Stimulated activated CD8-positive, alpha-beta memory T cell treated with anti-CD3 and anti-CD28 coated beads, Interleukin-7, amount 100 ng/mL, for 1 hour (primary cell): ENCODE results near the gene MAPK14.

Source experiments
- DNase-seq, 2 donors: peaks; one replicate each; pipeline ENCODE4 v3.0.0-alpha.2; 2020; ENCODE audit warnings: low read depth in 2 of 2

Gene MAPK14

GRCh38 chr6:36099869-36100483, 72.4 kb downstream of the MAPK14 start:
- no peak for DNase-seq

GRCh38 chr6:36101691-36102090, 74.1 kb downstream of the MAPK14 start:
- DNase-seq, result no peak

DNA sequence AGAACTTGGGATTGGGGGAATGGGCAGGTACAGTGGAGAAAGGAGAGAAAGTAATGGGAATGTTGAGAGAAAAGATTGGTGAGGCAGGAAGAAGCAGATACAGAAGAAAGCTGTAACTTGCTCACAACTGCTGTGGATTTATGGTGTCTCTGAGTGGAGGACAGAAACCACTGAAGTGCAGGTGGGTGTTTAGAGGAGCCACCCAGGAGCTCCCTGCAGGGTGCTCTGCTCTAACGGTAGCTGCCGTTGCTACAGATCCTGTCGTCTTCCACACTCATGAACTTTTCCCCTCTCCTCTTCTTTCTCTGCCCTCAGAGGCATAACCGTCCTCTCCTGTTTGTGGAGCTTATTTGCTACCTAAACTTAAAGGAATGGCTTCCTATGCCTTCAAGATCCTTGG, 75.2 kb downstream of the MAPK14 start:
- no peak for DNase-seq

GRCh38 chr6:36104836-36105235, 77.2 kb downstream of the MAPK14 start:
- no peak for DNase-seq

- DNase-seq, result no peak
Observed at GRCh38 chr6:36109092-36109491, 81.5 kb downstream of the MAPK14 start.

GRCh38 chr6:36110050-36110449, 82.4 kb downstream of the MAPK14 start:
- DNase-seq, result no peak

DNA sequence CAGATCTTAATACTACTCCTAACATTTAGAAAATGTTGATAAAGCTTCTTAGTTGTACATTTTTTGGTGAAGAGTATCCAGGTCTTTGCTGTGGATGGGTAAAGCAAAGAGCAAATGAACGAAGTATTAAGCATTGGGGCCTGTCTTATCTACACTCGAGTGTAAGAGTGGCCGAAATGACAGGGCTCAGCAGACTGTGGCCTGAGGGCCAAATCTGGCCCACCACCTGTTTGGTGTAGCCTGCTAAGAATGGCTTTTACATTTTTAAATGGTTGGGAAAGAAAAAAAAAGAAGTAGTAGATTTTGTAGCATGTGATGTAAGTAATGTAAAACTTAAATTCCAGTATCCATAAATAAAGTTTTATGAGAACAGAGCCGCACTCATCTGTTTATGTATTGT, 83.3 kb downstream of the MAPK14 start:
- DNase-seq, result no peak

- no peak for DNase-seq
Observed at GRCh38 chr6:36111526-36111925, 83.9 kb downstream of the MAPK14 start.

DNA sequence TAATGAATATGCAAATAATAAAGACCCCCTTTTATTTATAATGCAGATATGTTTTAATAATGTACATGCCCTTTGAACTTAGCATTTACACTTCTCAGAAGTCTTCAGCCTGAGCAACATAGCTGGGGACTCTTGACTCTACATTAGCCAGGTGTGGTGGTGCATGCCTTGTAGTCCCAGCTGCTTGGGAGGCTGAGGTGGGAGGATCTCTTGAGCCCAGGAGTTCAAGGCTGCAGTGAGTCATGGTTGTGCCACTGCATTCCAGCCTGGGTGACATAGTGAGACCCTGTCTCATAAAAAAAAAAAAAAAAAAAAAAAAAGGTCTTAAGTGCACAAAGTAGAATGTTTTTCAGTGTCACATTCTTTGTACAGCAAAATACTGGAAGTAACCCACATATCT, 85.4 kb downstream of the MAPK14 start:
- no peak for DNase-seq

DNA sequence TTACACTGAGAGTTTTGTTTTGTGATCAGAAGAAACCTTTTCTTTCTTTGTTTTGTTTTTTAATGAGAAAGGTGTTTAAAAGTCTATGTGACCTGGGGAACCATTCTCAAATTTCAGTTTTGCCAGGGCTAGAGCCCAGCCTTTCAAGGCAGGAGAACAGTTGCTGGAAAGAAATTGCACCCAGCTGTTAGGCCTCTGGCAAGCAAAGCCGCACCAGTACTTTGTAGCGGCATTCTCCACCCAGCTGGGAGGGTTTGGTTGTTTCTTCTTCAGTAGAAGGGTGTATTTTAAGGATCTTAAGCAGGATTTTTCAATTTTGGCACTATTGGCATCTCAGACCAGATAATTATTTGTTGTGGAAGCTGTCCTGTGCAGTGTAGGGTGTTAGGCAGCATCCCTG, 86.1 kb downstream of the MAPK14 start:
- no peak for DNase-seq

DNA sequence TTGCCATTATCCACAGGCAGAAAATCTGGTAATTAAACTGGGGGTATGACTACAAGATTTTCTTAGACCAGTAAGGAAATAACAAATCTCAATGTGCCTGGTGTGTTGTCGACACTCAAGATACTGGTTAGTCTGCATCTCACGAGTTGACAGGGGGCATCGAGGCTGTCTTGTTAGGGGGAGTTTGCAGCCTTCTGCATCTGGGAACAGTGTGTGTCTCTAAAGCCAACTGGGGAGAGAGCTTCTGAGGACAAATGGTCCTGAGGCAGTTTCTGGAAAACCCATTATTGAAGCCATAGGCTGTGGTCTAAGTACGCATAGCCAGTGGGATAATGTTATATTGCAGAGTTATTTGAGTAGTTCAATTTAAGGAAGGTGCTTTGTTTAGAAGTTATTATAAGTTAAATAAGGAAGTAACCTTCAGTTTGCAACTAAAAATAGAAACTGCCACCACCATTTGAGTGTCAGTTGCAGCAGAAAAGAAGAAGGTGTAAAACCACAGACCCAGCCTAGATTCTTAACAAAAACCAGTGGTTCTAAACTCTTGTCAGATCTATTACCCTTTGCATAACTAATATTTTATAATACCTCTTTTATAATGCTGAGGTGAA, 87.3 kb downstream of the MAPK14 start:
- no peak for DNase-seq

DNA sequence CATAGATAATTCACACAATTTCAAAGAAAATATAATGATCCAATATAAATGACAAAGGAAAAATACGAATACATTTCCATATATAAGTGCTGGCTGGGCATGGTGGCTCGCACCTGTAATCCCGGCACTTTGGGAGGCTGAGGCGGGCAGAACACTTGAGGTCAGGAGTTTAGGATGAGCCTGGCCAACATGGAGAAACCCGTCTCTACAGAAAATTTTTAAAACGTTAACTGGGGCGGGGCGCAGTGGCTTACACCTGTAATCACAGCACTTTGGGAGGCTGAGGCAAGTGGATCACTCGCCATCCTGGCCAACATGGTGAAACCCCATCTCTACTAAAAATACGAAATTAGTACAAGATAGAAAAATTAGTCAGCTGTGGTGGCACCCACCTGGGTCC, 87.8 kb downstream of the MAPK14 start:
- DNase-seq, result no peak

DNA sequence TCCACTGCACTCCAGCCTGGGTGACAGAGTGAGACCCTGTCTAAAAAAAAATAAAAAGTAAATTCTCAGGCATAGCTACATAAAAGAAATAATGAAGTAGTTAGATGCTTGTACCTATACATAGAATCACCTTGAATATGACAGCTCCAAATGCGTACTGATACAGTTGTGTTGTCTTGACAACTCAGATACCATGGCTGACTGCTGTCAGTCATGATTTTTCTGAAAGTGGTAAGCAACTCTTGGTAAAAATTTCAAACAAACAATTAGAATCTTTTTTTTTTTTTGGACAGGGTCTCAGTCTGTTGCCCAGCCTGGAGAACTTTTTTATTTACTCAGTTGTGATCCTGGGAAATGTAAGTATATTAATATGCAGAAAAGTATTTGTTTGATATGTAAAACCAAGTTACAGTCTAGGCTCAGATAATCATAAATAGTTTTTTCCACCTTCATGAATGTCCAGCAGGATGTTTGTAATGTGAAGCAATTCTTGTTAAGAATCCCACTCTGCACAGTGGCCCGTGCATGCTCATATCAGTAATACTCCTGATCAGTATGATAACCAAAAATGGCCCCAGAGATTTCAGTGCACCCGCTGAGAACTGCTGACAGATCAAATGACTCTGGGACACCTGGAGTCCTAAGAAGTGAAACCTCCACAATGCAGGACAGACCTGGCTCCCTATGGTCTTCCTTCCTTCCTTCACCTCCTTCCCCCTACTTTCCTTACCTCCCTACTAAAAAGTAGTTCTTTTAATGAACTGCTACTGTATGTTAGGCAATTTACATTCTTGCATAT, 88.7 kb downstream of the MAPK14 start:
- no peak for DNase-seq

GRCh38 chr6:36116943-36117342, 89.3 kb downstream of the MAPK14 start:
- DNase-seq, result no peak

DNA sequence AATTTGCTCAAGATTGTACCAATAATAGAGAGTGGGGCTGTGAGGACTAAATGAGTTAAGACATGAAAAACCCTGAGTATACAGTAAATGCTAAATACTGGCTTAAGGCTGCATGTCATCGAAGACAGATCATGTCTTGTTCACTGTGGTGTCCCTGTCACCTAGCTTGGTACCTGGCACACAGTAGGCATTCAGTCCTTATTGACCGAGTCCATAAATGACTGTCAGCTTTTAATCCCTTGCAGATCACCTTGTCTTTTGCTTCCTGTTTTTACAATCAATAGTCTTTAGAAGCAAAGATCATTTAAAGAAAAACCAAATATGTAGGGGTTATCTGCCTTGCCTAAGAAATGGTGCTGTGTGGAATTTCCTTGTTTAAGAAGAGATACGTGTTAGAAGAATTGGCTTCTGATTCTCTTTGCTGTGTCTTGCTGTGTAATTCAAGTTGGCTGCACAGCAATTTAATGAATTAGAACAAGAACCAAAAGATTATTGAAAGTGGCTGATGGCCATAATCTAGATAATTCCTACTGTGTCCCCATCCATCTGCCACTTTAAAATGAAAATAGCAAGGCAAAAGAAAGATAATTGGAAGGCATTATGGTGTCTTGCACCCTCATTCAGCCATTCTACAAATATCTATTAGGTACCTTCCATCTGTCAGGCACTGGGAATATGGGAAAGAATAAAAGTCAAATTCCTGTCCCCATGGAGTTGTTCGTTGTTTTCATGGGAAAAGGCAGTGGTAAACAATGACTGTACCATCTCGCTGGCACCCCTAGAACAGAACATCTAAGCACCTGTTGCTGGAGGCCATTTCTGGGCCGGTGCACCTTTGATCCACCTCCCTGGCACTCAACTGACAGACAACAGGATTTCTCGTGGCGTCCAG, 90.3 kb downstream of the MAPK14 start:
- no peak for DNase-seq

DNA sequence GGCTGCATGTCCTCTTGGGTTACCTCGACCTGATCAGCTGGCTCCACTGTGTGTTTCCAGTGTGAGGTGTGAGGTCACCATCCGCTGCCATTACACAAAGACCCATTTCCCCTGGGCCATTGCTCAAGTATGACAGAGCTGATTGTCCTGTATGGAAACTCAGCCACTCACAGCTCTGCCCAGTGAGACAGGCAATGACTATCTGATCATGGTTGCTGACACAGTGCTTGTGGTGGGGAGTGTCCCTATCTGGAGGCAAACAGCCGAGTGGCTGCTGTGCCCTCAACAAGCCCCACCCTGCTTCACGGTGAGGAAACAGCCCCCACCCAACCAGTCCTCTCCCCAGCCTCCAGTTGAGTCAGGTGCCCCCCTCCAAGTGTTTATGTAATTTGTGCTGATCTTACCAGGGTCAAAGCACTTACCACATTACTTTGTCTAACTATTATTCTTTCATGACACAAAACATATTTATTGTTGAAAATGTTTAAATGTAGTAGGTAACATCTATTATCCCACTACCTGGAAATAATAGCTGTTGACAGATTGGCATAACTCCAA, 91.0 kb downstream of the MAPK14 start:
- DNase-seq, result peak in 1 of 2 donors; percentile 43

DNA sequence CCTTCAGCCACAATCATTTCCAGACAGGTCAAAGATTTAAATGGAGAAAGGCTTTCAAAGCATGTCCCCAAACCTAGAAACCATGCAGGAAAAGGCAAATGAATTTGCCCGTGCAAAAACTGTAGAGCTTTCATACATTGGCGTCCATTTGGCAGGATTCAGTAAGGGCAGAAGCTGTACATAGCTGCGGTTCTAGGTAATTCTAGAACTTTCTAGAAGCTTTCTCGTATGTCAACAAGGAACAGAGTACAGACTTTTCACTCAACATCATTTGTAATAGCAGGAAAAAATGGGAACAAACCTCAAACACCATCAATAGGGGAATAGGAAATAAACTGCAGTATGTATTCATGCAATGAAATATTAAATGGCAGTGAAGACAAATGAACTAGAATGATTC, 91.6 kb downstream of the MAPK14 start:
- no peak for DNase-seq

- DNase-seq, result no peak
Observed at GRCh38 chr6:36120018-36120417, 92.4 kb downstream of the MAPK14 start.

DNA sequence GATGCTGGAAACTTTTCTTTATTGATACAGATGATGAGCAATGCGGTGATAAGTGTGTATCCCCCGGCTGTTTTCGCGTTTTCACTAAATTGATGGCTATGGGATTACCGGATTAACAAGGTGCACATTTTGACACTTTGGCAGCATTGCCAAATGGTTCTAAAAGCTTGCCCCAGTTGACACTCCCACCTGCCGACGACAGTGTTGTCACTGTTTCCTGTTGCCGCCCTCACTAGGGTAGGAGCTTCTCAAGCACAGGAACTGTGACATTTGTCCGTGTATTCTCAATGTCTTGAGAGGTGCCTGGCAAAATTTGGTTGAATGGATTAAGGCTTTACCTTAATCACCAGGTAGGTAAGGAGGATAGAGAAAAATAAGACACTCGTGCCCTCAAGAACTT, 92.9 kb downstream of the MAPK14 start:
- peak in 1 of 2 donors; percentile 51 for DNase-seq

GRCh38 chr6:36120979-36121786, 93.6 kb downstream of the MAPK14 start:
- no peak for DNase-seq
